Activated CD4-positive, alpha-beta memory T cell treated with anti-CD3 and anti-CD28 coated beads, Interleukin-2, amount 10 ng/mL, durations not matched to agents 7 days and 5 days (primary cell): ENCODE data around the gene RIMKLA. TPM values are rescaled to one million over a fixed set of nuclear protein-coding genes. Genes with fewer than 3 reads are reported as not detected.

Source experiments
- CTCF ChIA-PET: fragments of 350-600 bp; sonication (Branson Sonifier 250); formaldehyde crosslinking; loops from one replicate; lab custom pipeline; 2021; ENCODE audit warnings: antibody characterized with exemption, inconsistent platforms; lab: Charles Lee
- POLR2A ChIA-PET: fragments of 350-600 bp; sonication (Branson Sonifier 250); formaldehyde crosslinking; loops from one replicate; lab custom pipeline; 2021; ENCODE audit warnings: antibody characterized with exemption; lab: Charles Lee
- DNase-seq: peaks from one replicate; pipeline ENCODE4 v3.0.0-alpha.2; 2020
- H3K27ac Mint-ChIP-seq: one replicate; pipeline ENCODE4 v1.8.0; 2021; ENCODE audit warnings: mild to moderate bottlenecking, mixed read lengths
- H3K27me3 Mint-ChIP-seq: one replicate; pipeline ENCODE4 v1.8.0; 2021; ENCODE audit warnings: mixed read lengths
- H3K36me3 Mint-ChIP-seq: one replicate; pipeline ENCODE4 v1.8.0; 2021; ENCODE audit warnings: low read depth, mixed read lengths
- H3K4me1 Mint-ChIP-seq: one replicate; pipeline ENCODE4 v1.8.0; 2021; ENCODE audit warnings: mixed read lengths
- H3K4me3 Mint-ChIP-seq: one replicate; pipeline ENCODE4 v1.8.0; 2021; ENCODE audit warnings: mild to moderate bottlenecking, mixed read lengths
- H3K9me3 Mint-ChIP-seq: one replicate; pipeline ENCODE4 v1.8.0; 2021; ENCODE audit warnings: mixed read lengths
- total RNA-seq, 2 experiments: library from RNA; stranded (reverse); gene quantifications; one replicate each; pipeline ENCODE4 v1.2.3, GENCODE V29; 2021

Gene RIMKLA
- total RNA-seq, 2 experiments from 2014 or later: 2.9 to 3.1 TPM

DNA sequence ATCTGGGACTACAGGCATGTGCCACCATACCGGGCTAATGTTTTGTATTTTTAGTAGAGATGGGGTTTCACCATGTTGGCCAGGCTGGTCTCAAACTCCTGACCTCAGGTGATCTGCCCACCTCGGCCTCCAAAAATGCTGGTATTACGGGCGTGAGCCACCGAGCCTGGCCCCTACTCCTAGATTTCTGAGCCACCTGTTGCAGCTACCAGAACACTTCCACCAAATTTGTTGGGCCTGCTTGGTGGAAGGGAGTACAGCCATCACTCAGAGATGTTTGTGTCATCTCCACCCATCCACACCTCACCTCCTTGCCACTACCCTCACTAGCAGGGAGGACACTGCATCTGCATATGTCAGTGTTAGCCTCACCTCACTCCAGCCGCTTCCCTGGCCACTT, 5.5 kb downstream of the RIMKLA start:
- CTCF ChIA-PET: interaction anchor here (0.7 kb wide), 1 partner anchor 1662 kb away, joined by 3 read pairs; no protein-coding TSS in a partner anchor

GRCh38 chr1:42392255-42392654, 11.7 kb downstream of the RIMKLA start:
- Mint-ChIP-seq H3K27ac (no peak overlapping the region), H3K4me3 (no peak overlapping the region), H3K4me1 (peaks cover 14% of the 10 kb centered on the region), H3K9me3 (no peaks in the 10 kb centered on the region), H3K36me3 (peaks cover 2% of the 10 kb centered on the region), H3K27me3 (no peaks in the 10 kb centered on the region)
- CTCF ChIA-PET: no interaction called here
- POLR2A ChIA-PET: no interaction called here
- DNase-seq: no peak

More for the DNA sequence above, 5.5 kb downstream of the RIMKLA start:
- no peaks in the 10 kb centered on the region for H3K9me3 Mint-ChIP-seq
- H3K4me1 Mint-ChIP-seq: peaks cover 9% of the 10 kb centered on the region
- H3K36me3 Mint-ChIP-seq: no peaks in the 10 kb centered on the region
- H3K4me3 Mint-ChIP-seq: no peak overlapping the region
- H3K27me3 Mint-ChIP-seq: peaks cover 21% of the 10 kb centered on the region
- POLR2A ChIA-PET: no interaction called here
- no peak overlapping the region for H3K27ac Mint-ChIP-seq
- no peak for DNase-seq

GRCh38 chr1:42392967-42393848, 12.6 kb downstream of the RIMKLA start:
- Mint-ChIP-seq H3K4me1 (peaks cover 14% of the 10 kb centered on the region), H3K9me3 (no peaks in the 10 kb centered on the region), H3K36me3 (peaks cover 2% of the 10 kb centered on the region), H3K27ac (no peak overlapping the region), H3K27me3 (no peaks in the 10 kb centered on the region), H3K4me3 (no peak overlapping the region)
- POLR2A ChIA-PET: no interaction called here
- DNase-seq: no peak
- CTCF ChIA-PET: no interaction called here

DNA sequence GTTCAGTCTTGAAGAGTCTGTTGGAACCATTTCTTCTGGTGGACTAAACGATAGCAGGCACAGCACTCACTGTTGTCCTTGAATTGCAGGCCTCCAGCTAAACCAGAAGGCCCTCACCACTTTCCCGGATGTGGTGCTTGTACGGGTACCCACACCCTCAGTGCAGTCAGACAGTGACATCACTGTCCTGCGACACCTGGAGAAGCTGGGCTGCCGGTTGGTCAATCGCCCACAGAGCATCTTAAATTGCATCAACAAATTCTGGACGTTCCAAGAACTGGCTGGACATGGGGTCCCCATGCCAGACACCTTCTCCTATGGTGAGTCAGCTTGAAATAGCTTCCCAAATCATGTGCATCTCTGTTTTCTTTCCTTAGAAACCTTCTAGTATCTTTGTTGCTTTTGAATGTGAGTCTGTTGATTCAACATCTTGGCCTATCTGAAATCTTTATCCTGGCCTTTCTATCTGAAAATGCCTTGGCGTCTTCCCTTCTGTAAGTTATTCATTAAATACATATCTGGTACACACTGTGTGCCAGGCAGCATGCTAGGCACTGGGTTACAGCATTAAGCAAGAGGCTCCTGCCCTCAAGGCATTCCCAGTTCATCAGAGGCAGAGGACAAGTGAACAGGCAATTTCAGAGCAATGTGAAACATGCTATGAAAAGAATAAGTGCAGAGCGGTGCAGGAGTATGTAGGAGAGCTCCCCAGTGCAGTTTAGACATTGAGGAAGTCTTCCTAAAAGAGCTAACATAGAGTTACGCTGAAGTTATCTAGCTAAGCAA, 18.9 kb downstream of the RIMKLA start:
- CTCF ChIA-PET: no interaction called here
- Mint-ChIP-seq H3K4me3 (no peak overlapping the region), H3K9me3 (no peaks in the 10 kb centered on the region), H3K36me3 (no peaks in the 10 kb centered on the region), H3K27me3 (no peaks in the 10 kb centered on the region), H3K4me1 (peaks cover 4% of the 10 kb centered on the region), H3K27ac (no peak overlapping the region)
- no peak for DNase-seq
- POLR2A ChIA-PET: no interaction called here

DNA sequence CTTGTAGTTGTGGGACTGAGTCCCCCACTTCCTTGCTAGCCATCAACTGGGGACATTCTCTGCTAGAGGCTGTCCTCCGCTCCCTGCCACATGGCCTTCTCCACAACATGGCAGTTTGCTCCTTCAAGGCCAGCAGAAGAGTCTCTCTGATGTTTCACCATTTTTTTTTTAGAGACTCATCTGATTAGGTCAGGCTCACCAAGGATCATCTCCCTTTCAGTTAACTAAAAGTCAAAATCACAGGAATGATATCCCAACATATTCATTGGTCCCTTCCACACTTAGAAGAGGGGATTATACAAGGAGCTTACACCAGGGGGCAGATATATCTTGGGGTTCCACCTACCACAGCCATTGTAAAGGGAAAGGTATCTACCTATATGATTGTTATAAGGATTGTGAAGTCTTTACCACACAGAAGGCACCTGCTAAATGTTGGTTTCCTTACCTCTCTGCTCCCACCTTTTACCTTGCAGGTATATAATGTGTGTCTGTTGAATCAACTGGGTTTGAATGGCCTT, 23.3 kb downstream of the RIMKLA start:
- H3K4me3 Mint-ChIP-seq: no peak overlapping the region
- H3K9me3 Mint-ChIP-seq: no peaks in the 10 kb centered on the region
- no peak for DNase-seq
- ChIA-PET CTCF (no interaction called here), POLR2A (no interaction called here)
- H3K27ac Mint-ChIP-seq: no peak overlapping the region
- H3K36me3 Mint-ChIP-seq: peaks cover 6% of the 10 kb centered on the region
- H3K27me3 Mint-ChIP-seq: no peaks in the 10 kb centered on the region
- H3K4me1 Mint-ChIP-seq: no peaks in the 10 kb centered on the region

DNA sequence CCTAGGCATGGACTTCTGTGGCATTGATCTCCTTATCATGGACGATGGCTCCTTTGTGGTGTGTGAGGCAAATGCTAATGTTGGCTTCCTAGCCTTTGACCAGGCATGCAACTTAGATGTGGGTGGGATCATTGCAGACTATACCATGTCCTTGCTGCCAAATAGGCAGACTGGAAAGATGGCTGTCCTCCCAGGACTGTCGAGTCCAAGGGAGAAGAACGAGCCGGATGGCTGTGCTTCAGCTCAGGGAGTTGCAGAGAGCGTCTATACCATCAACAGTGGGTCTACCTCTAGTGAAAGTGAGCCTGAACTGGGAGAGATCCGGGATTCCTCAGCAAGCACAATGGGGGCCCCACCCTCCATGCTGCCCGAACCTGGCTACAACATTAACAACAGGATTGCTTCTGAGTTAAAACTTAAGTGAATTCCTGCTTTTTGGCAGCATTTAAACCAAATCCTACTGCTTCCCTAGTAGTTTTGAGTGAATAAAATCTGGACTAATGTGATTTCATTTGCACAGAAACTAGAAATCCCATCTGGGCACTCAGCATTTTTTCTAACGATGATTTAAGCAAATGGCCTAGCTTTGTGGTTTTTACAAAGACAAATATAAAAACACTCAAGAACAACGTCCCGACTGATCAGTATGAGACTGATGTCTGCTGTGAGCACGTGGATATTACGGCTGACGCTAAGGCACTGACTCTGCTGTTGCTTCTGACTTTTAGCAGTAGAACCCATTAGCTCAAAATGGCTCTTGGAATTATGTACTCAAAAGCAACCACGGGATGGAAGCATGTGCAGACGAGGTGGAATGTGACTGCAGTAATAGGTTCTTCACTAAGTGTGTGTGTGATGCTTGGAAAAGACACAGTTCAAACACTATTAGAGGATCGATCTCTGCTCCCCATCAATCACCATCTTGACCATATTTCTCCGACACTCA, 34.2 kb downstream of the RIMKLA start:
- Mint-ChIP-seq H3K27me3 (no peaks in the 10 kb centered on the region), H3K9me3 (no peaks in the 10 kb centered on the region), H3K4me1 (no peaks in the 10 kb centered on the region), H3K27ac (no peak overlapping the region), H3K36me3 (no peaks in the 10 kb centered on the region), H3K4me3 (no peak overlapping the region)
- CTCF ChIA-PET: no interaction called here
- POLR2A ChIA-PET: no interaction called here
- DNase-seq: no peak

DNA sequence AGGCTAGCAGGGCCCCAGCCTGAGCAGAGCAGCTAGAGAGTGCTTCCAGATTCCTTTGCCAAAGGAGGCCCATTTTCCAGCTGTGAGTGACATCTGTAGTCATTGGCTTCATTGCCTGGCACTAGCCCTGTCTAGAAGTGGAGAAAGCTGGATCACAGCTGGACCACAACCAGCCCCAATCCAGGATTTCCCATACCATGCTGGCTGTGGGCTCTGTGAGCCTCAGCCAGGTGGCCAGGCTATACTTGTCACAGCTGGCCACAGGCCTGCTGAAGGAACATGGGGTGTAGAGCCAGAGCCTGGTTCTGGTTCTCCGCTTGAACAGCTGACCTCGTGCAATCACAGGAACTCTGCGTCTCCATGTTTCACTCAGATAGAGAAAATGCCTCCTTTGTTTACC, 36.6 kb downstream of the RIMKLA start:
- H3K4me3 Mint-ChIP-seq: no peak overlapping the region
- H3K36me3 Mint-ChIP-seq: no peaks in the 10 kb centered on the region
- no peaks in the 10 kb centered on the region for H3K4me1 Mint-ChIP-seq
- DNase-seq: no peak
- ChIA-PET CTCF (no interaction called here), POLR2A (no interaction called here)
- H3K9me3 Mint-ChIP-seq: no peaks in the 10 kb centered on the region
- H3K27ac Mint-ChIP-seq: no peak overlapping the region
- no peaks in the 10 kb centered on the region for H3K27me3 Mint-ChIP-seq

DNA sequence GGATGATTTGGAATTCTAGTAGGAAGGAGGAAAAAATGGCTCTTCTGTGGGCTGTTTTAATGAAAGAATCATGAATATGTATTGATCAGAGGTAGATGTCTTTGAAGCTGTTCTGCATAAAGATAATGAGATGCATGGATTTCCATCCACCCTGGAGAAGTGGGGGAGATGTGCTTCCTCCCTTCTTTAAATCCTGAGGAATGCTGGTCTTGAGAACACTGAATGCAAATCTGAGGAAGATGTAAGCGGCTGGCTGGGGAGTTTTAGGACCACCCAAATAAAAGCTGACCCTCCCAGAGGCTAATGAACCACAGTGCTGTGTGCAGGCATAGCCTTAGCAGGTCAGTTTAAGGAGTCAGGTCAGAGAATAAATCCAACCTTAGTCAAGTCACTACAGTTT, 37.9 kb downstream of the RIMKLA start:
- no peaks in the 10 kb centered on the region for H3K4me1 Mint-ChIP-seq
- POLR2A ChIA-PET: no interaction called here

DNA sequence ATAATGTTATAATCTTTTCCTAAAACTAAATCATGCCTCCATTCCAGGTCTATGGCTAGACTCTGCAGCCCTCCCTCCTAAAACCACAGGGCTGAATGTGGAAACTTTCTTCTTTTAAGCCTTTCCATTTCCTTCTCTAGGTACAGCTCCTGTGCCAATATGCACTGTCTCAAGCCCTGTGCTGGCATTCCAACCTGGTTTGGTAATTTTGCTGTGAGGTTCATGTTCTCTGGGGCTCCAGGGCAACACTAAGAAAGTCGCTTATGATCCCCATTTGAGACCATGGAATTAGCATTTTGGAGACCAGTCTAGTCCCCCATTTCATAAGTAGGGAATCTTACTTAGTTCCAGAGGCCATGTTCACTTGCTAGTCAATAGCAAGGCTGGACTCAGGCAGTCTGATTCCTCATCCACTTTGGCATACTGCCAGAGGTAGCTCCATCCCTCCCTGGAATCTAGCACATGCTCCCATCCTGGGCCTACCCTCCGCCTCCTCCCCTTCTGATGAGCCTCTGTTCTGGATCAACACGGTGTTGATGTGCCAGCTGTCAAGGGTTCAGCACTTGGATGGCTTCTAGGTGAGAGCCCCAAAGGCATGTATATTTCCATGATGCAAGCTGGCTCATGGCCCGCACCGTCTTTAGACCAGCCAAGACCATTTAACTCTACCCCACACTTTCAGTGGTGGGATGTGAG, 38.7 kb downstream of the RIMKLA start:
- ChIA-PET POLR2A (no interaction called here), CTCF (no interaction called here)
- no peaks in the 10 kb centered on the region for H3K9me3 Mint-ChIP-seq

More for the DNA sequence above, 37.9 kb downstream of the RIMKLA start:
- Mint-ChIP-seq H3K27ac (no peak overlapping the region), H3K4me3 (no peak overlapping the region), H3K36me3 (no peaks in the 10 kb centered on the region), H3K9me3 (no peaks in the 10 kb centered on the region), H3K27me3 (no peaks in the 10 kb centered on the region)
- DNase-seq: no peak
- CTCF ChIA-PET: no interaction called here

GRCh38 chr1:42420121-42420520, 39.5 kb downstream of the RIMKLA start:
- no peak for DNase-seq
- H3K27me3 Mint-ChIP-seq: no peaks in the 10 kb centered on the region
- H3K9me3 Mint-ChIP-seq: no peaks in the 10 kb centered on the region
- ChIA-PET POLR2A (no interaction called here), CTCF (no interaction called here)
- H3K36me3 Mint-ChIP-seq: no peaks in the 10 kb centered on the region
- no peak overlapping the region for H3K27ac Mint-ChIP-seq
- no peaks in the 10 kb centered on the region for H3K4me1 Mint-ChIP-seq
- H3K4me3 Mint-ChIP-seq: no peak overlapping the region

More for the DNA sequence above, 38.7 kb downstream of the RIMKLA start:
- no peak for DNase-seq
- Mint-ChIP-seq H3K4me3 (no peak overlapping the region), H3K27me3 (no peaks in the 10 kb centered on the region), H3K36me3 (no peaks in the 10 kb centered on the region), H3K27ac (no peak overlapping the region), H3K4me1 (no peaks in the 10 kb centered on the region)

DNA sequence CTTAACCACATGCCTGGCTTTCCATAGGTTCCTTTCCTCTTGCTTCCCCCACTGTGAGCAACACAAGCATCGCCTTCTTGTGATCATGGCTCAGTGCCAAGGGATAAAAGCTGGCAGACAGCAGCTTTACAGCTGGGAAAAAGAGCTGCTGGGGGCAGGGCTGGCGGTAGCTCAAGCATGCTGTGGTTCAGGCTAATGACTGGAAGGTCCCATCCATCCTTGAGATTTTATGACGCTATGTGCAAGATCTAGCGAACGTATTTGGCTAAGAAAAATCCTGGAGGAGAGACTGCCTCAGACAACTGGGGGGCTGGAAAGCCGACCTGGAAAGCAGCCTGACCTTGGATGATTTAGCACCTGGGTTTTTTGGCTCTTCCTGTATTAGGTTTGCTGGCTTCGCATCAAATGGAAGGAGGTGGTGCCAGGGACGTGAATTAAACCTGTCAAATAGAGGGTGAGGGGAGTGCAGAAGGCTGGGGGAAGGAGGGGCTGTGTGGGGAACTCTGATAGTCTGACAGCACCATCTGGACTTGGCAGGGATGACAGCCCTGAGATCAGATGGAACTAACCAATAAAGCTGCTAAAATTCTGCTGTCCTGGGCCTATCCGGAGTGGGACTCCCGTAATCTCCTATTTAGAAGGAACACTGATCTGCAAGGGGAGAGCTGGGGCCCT, 40.5 kb downstream of the RIMKLA start:
- Mint-ChIP-seq H3K9me3 (no peaks in the 10 kb centered on the region), H3K4me1 (no peaks in the 10 kb centered on the region), H3K27ac (no peak overlapping the region), H3K4me3 (no peak overlapping the region), H3K27me3 (no peaks in the 10 kb centered on the region), H3K36me3 (no peaks in the 10 kb centered on the region)
- ChIA-PET POLR2A (no interaction called here), CTCF (no interaction called here)
- DNase-seq: no peak

DNA sequence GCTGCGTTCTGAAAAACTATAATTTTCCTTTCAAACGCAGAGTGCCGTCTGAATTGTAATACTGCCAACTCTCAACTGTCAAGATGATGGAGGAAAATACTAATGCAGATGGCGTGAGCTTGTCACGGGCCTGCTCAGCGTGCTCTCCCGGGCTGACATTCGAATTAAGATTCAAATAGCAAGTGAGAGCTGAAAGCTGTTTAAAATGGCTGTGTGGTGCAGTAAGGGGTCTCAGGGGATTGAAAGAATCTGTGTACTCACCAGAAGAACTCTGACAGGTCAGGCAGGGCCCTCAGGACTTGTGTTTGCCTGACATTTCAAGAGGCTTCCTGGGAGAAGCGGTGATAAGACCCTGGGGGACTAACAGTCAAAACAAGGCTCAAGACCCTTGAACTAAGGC, 42.1 kb downstream of the RIMKLA start:
- ChIA-PET CTCF (no interaction called here), POLR2A (no interaction called here)
- Mint-ChIP-seq H3K4me3 (no peak overlapping the region), H3K4me1 (no peaks in the 10 kb centered on the region), H3K9me3 (no peaks in the 10 kb centered on the region), H3K36me3 (no peaks in the 10 kb centered on the region), H3K27ac (no peak overlapping the region), H3K27me3 (no peaks in the 10 kb centered on the region)
- DNase-seq: no peak
